ENCODE results near the gene HLA-G. TPM values are rescaled to one million over a fixed set of nuclear protein-coding genes. Genes with fewer than 3 reads are reported as not detected.
"Not testable (repeated sequence)": the region's sequence is repeated elsewhere in the genome, so short reads cannot be mapped to it uniquely, and the experiment has no call there.

HLA-G gene
- total RNA-seq (2014; rRNA removed; shearing (Covaris generic)) = not detected in 2 replicates
- 0.57 and 0.70 TPM in 2 replicates for total RNA-seq (2022)
- Bru-seq, nascent RNA = not detected
- BruChase-seq, experiment 1, labeled RNA remaining after a 6-hour chase = percentile 13 among the genes with signal in this experiment
- BruChase-seq, experiment 2, labeled RNA remaining after a 2-hour chase = percentile 10 among the genes with signal in this experiment
- long read RNA-seq = 0 reads

- H3K4me2 ChIP-seq (ENCODE audit: low read length) = no peak within 1 kb of the TSS
- no peak for DNase-seq (ENCODE audit: low spot score)
- no peaks in the 10 kb centered on the region for H3K36me3 ChIP-seq (ENCODE audit: insufficient read depth, low read length)
- no peak within 1 kb of the TSS for H3K4me3 ChIP-seq (ENCODE audit: low read depth, low read length, poor library complexity, severe bottlenecking)
- no peaks in the 10 kb centered on the region for H3K4me1 ChIP-seq (ENCODE audit: insufficient read depth, low read length, poor library complexity, severe bottlenecking)
- H3K79me2 ChIP-seq (ENCODE audit: insufficient read depth, low read depth, low read length) = no peaks in the 10 kb centered on the region
- H4K20me1 ChIP-seq (ENCODE audit: insufficient read depth, low read length) = no peaks in the 10 kb centered on the region
- POLR2A ChIA-PET = no interaction called here
- BruUV-seq (replicated peaks) = no TSS peak
- H3K27ac ChIP-seq (ENCODE audit: low read depth, low read length, poor library complexity, severe bottlenecking) = no peak within 1 kb of the TSS
- H2AFZ ChIP-seq (ENCODE audit: low read length) = no peak within 1 kb of the TSS
- TF ChIP-seq EZH2phosphoT487 (IDR thresholded peaks at IDR 0.05; ENCODE audit: borderline replicate concordance, low read depth, low read length) (no peak), CTCF (conservative IDR thresholded peaks at IDR 0.05; ENCODE audit: low read length) (no peak)
- CTCF ChIA-PET (ENCODE audit: unreplicated experiment) = no interaction called here
- no peaks in the 10 kb centered on the region for H3K9me3 ChIP-seq (ENCODE audit: low read length)
- intact Hi-C loops (cut with micrococcal nuclease; ENCODE audit: unreplicated experiment) = no loop called here
- no peaks in the 10 kb centered on the region for H3K9me2 ChIP-seq (ENCODE audit: insufficient read depth, low read length)
Observed at GRCh38 chr6:29827579-29828470, at the start of gene HLA-G. HLA-G (plus strand) TSS chr6:29827825; CDS start chr6:29827845, 20 bp downstream.

- BruUV-seq (replicated peaks); intact Hi-C loops (cut with micrococcal nuclease; ENCODE audit: unreplicated experiment); H3K27ac ChIP-seq (ENCODE audit: low read depth, low read length, poor library complexity, severe bottlenecking); H3K36me3 ChIP-seq (ENCODE audit: insufficient read depth, low read length); H3K4me2 ChIP-seq (ENCODE audit: low read length); H2AFZ ChIP-seq (ENCODE audit: low read length); H3K4me1 ChIP-seq (ENCODE audit: insufficient read depth, low read length, poor library complexity, severe bottlenecking); H4K20me1 ChIP-seq (ENCODE audit: insufficient read depth, low read length); H3K4me3 ChIP-seq (ENCODE audit: low read depth, low read length, poor library complexity, severe bottlenecking); H3K79me2 ChIP-seq (ENCODE audit: insufficient read depth, low read depth, low read length); DNase-seq (ENCODE audit: low spot score); H3K9me3 ChIP-seq (ENCODE audit: low read length); CTCF ChIA-PET (ENCODE audit: unreplicated experiment); H3K9me2 ChIP-seq (ENCODE audit: insufficient read depth, low read length): not testable (repeated sequence)
- POLR2A ChIA-PET = interaction anchor here (0.6 kb wide), 1 partner anchor 19 kb away, joined by 3 read pairs; no protein-coding TSS in a partner anchor
Observed at GRCh38 chr6:29780019-29780698, 47.5 kb upstream of the HLA-G start.

GRCh38 chr6:29789176-29789575, 38.4 kb upstream of the HLA-G start:
- ChIA-PET POLR2A (no interaction called here), CTCF (ENCODE audit: unreplicated experiment) (no interaction called here)

More at GRCh38 chr6:29789176-29789575, 38.4 kb upstream of the HLA-G start:
- BruUV-seq (replicated peaks) = no TSS peak
- Histone ChIP-seq H3K27ac (ENCODE audit: low read depth, low read length, poor library complexity, severe bottlenecking) (no peak overlapping the region), H3K9me3 (ENCODE audit: low read length) (no peaks in the 10 kb centered on the region), H3K4me1 (ENCODE audit: insufficient read depth, low read length, poor library complexity, severe bottlenecking) (no peaks in the 10 kb centered on the region), H3K79me2 (ENCODE audit: insufficient read depth, low read depth, low read length) (no peaks in the 10 kb centered on the region), H2AFZ (ENCODE audit: low read length) (no peak overlapping the region), H3K36me3 (ENCODE audit: insufficient read depth, low read length) (no peaks in the 10 kb centered on the region), H3K4me2 (ENCODE audit: low read length) (no peak overlapping the region), H3K9me2 (ENCODE audit: insufficient read depth, low read length) (no peaks in the 10 kb centered on the region), H3K4me3 (ENCODE audit: low read depth, low read length, poor library complexity, severe bottlenecking) (no peak overlapping the region), H4K20me1 (ENCODE audit: insufficient read depth, low read length) (no peaks in the 10 kb centered on the region)
- DNase-seq (ENCODE audit: low spot score) = no peak
- intact Hi-C loops (cut with micrococcal nuclease; ENCODE audit: unreplicated experiment) = no loop called here
- TF ChIP-seq EZH2phosphoT487 (IDR thresholded peaks at IDR 0.05; ENCODE audit: borderline replicate concordance, low read depth, low read length) (no peak), CTCF (conservative IDR thresholded peaks at IDR 0.05; ENCODE audit: low read length) (no peak)
